Mucosa of rectum (tissue), 2 donors: Measurements from ENCODE around the gene PLEKHN1.
A peak's percentile ranks its signal among the peaks of the same experiment; 100 is the strongest.
"Not testable (repeated sequence)": the region's sequence is repeated elsewhere in the genome, so short reads cannot be mapped to it uniquely, and the experiment has no call there.

Experiments used
- H3K27ac ChIP-seq, 2 donors: one replicate each; pipeline ENCODE4 v1.7.0; 2013; ENCODE audit warnings: inconsistent platforms in 2 of 2, low read depth in 2 of 2, low read length in 2 of 2
- H3K27me3 ChIP-seq, 2 donors: one replicate each; pipeline ENCODE4 v1.7.0; 2013; ENCODE audit warnings: low read length in 2 of 2; ENCODE audit not compliant: control insufficient read depth in 2 of 2, insufficient read depth in 2 of 2
- H3K36me3 ChIP-seq, 2 donors: one replicate each; pipeline ENCODE4 v1.7.0; 2013; ENCODE audit warnings: low read length in 2 of 2; ENCODE audit not compliant: control insufficient read depth in 2 of 2, insufficient read depth in 2 of 2
- H3K4me1 ChIP-seq, 2 donors: one replicate each; pipeline ENCODE4 v1.7.0; 2013; ENCODE audit warnings: low read length in 2 of 2, mild to moderate bottlenecking in 1 of 2; ENCODE audit not compliant: control insufficient read depth in 2 of 2, insufficient read depth in 2 of 2
- H3K4me3 ChIP-seq, 2 donors: one replicate each; pipeline ENCODE4 v1.7.0; 2013; ENCODE audit warnings: low read length in 2 of 2
- H3K9ac ChIP-seq, 2 donors: one replicate each; pipeline ENCODE4 v1.7.0; 2013; ENCODE audit warnings: low read length in 2 of 2, low read depth in 1 of 2, mild to moderate bottlenecking in 1 of 2
- H3K9me3 ChIP-seq, 2 donors: one replicate each; pipeline ENCODE4 v1.7.0; 2013; ENCODE audit warnings: low read length in 2 of 2; ENCODE audit not compliant: control insufficient read depth in 2 of 2
- donor health status: healthy.
- donor health status: Normal muscosa, but diverticular disease.

The PLEKHN1 gene

DNA sequence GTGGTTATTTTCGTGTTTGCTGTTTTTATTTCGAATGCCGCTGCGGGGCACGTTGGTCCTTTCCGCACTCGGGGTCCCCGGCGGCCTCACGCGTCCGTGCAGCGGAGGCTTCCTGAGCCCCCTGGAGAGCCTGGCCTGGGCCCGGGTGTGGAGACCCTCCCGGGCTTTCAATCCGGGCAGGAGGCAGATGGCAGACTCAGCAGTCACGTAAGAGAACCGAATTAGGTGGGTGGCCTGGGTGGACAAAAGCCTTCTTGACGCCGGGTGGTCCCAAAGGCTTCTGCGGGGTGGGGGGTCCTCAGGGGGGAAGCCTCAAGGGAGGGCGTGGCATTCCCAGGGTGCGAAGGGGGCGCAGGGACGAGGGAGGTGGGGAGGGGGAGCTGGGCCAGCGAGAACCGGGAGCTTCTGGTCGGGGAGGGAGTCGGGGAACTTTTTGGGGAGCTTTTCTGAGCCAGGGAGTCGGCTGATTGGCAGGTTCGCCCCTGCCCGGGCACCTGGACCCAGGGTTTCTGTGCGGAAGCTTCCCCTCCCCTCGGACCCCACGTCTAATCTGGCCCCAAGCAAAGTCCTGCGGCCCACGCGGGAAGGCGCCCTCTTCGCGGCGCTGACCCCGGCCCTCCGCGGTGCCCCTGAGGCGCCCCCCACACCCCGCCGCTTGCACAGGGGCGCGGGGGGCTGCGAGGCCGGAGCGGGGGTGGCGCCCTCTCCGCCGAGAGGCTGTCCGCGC, 34.9 kb downstream of the PLEKHN1 start:
- Histone ChIP-seq H3K36me3 (no peaks in the 10 kb centered on the region), H3K9me3 (no peaks in the 10 kb centered on the region), H3K4me1 (peaks cover 23 to 30% of the 10 kb centered on the region in 2 donors), H3K27ac (peak overlapping the region; percentile 88 to 91), H3K9ac (peak overlapping the region; percentile 26 to 78), H3K27me3 (peaks cover 22% of the 10 kb centered on the region in 2 donors), H3K4me3 (peak overlapping the region; percentile 59 to 66)

DNA sequence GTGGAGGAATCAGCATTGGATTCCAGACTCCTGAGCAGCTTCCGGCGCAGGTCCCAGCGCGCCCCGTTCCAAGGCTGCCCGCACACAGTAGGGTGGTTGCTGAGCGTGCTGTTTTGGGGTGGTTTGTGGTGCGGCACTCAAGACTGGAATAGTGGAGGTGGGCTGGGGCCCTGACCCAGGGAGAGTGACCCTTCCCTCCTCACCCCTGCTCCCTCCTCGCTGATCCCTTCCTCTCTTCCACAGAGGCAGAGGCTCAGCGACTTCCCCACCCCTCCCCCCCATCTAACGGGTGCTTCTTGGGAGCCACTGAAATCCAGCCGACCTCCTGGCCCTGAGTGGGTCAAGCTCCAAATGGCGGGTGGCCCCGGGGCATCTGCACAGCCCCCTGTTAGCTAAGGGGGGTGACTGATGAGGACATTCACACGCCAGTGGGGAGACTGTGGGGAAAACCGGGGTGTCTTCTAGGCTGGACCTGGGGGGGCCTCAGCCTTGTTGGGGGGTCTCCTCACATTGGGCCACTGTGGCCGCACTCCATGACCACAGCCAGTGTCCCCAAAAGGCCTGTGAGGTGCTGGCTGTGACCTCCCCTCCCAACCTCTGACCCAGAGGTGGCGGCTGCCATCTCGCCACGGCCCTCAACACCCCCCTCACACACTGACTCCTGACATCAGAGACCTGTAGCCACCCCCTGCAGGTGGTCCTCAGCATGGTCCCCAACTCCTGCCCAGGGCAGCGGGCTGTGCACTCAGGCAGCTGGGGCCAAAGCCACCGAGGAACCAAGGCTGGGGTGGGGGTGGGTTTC, 37.5 kb downstream of the PLEKHN1 start:
- no peak overlapping the region for H3K27ac ChIP-seq
- H3K4me3 ChIP-seq: no peak overlapping the region
- H3K9ac ChIP-seq: no peak overlapping the region
- peaks cover 17% of the 10 kb centered on the region in 2 donors for H3K27me3 ChIP-seq
- no peaks in the 10 kb centered on the region for H3K9me3 ChIP-seq
- H3K36me3 ChIP-seq: no peaks in the 10 kb centered on the region
- H3K4me1 ChIP-seq: peaks cover 26 to 36% of the 10 kb centered on the region in 2 donors

DNA sequence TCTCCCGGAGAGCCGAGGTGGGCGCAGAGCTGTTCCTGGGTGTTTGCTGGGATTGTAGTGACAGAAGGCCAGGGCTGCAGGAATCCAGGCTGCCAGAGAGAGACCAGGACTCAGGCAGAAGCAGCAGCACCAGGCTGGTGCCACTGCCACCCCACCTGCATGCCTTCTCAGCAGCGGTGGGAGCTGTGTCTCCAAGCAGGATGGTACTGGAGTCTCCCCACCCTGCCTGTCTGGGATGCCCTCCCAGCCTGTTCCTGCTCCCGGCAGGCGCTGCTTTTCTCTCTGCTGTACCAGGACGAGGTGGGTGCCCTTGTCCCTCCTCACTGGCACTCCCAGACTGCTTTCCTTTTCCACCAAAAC, 38.1 kb downstream of the PLEKHN1 start:
- peak overlapping the region in 1 of 2 donors; percentile 19 for H3K9ac ChIP-seq
- peaks cover 26 to 36% of the 10 kb centered on the region in 2 donors for H3K4me1 ChIP-seq
- peaks cover 17% of the 10 kb centered on the region in 2 donors for H3K27me3 ChIP-seq
- H3K27ac ChIP-seq: no peak overlapping the region
- no peaks in the 10 kb centered on the region for H3K36me3 ChIP-seq
- H3K9me3 ChIP-seq: no peaks in the 10 kb centered on the region
- no peak overlapping the region for H3K4me3 ChIP-seq

DNA sequence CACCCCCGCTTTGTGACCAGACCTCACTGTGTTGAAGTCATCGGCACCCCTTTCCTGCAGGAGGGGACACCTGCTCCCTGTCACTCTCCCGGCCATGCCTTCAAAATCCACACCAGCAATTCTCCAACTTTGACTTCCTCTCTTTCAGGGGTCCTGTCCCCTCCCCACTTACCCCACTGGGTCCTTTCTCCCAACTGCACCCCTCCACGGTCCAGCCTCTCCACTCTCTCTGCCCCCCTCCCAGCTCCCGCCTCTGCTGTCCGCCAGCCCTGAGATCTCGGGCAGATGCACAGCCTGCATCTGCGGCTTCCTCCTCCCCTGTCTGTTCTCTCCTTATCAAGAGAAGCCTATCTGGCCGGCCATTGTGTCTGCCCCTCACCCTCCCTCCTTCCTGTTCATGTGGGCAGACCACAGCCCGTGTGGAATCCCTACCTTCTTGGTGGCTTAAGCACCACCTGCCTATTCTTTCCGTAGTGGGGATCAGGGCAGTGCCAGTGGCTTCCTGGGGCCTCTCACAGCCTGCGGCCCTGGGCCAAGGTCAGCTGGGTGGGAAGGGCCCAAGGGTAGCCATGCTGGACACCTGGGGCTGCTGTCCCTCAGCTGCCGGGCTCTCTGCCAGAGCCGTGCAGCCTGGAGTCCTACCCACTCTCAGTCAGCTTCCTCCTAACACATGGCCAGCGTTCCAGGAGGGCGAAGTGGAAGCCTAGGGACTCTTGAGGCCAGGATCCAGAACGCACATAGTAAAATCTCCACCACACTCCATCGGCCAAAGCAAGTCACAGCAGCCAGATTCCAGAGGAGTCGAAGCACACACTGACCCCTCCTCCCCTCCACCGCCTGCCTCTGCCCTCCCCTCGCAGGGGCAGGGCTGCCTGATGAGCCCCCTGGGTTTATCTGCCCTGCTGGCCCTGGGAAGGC, 38.8 kb downstream of the PLEKHN1 start:
- Histone ChIP-seq H3K27me3 (peaks cover 17% of the 10 kb centered on the region in 2 donors), H3K9ac (peak overlapping the region; percentile 19 to 26), H3K36me3 (no peaks in the 10 kb centered on the region), H3K4me1 (peaks cover 26 to 36% of the 10 kb centered on the region in 2 donors), H3K4me3 (peak overlapping the region in 1 of 2 donors; percentile 13), H3K9me3 (no peaks in the 10 kb centered on the region), H3K27ac (peak overlapping the region; percentile 20 to 85)

GRCh38 chr1:1005774-1006304, 39.6 kb downstream of the PLEKHN1 start:
- peak overlapping the region in 1 of 2 donors; percentile 52 for H3K9ac ChIP-seq
- no peaks in the 10 kb centered on the region for H3K36me3 ChIP-seq
- peak overlapping the region; percentile 83 to 85 for H3K27ac ChIP-seq
- H3K27me3 ChIP-seq: peaks cover 14 to 15% of the 10 kb centered on the region in 2 donors
- no peaks in the 10 kb centered on the region for H3K9me3 ChIP-seq
- peak overlapping the region; percentile 31 to 53 for H3K4me3 ChIP-seq
- H3K4me1 ChIP-seq: peaks cover 21 to 30% of the 10 kb centered on the region in 2 donors

DNA sequence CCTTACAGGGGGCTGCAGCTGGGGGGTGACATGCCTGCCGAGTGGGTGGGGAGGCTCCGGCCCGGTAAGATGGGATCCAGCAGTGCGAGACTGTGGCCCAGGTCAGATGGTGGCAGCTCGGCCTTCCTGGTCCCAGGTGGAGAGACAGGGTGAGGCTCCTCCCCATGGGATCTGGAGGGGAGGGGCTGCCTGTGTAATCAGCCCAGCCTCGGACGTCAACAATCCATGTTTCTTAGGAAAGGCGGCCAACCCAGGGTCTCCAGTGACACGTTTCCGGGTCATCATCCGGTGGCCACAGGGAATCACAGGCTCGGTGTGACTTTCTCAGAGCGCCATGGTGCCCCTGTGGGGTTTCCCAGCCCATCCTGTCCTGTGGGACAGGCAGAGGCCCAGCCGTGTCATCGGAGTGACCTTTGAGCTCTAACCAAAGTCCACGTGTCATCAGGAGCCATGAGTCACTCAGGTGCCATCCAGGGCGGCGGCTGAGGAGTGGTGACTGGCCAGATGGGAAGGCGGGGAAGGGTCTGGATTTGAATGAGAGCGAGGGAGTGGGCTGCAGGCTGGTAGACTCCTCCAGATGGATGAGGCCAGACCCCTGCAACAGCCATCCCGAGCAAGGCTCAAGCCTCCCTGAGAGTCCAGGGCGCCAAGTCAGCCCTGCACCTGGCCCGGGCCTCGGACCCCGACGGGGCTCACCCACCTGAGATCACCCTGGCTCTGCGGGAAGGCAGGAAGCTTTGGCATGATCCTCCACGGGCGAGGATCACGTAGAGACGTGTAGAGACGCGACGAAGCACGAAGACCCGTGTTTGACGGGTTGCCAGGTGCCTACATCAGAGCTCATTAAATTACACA, 40.2 kb downstream of the PLEKHN1 start:
- peaks cover 7 to 10% of the 10 kb centered on the region in 2 donors for H3K27me3 ChIP-seq
- H3K36me3 ChIP-seq: no peaks in the 10 kb centered on the region
- no peaks in the 10 kb centered on the region for H3K9me3 ChIP-seq
- H3K27ac ChIP-seq: peak overlapping the region; percentile 83 to 85
- peak overlapping the region; percentile 31 to 53 for H3K4me3 ChIP-seq
- H3K9ac ChIP-seq: peak overlapping the region in 1 of 2 donors; percentile 52
- peaks cover 19 to 24% of the 10 kb centered on the region in 2 donors for H3K4me1 ChIP-seq

GRCh38 chr1:1010131-1010530, 43.8 kb downstream of the PLEKHN1 start:
- H3K27me3 ChIP-seq, H3K36me3 ChIP-seq, H3K9me3 ChIP-seq, H3K4me3 ChIP-seq, H3K9ac ChIP-seq, H3K27ac ChIP-seq: not testable (repeated sequence)
- H3K4me1 ChIP-seq: peaks cover 28 to 29% of the 10 kb centered on the region in 2 donors

GRCh38 chr1:1011396-1011949, 45.2 kb downstream of the PLEKHN1 start:
- H3K4me3 ChIP-seq: no peak overlapping the region
- H3K27ac ChIP-seq: no peak overlapping the region
- H3K4me1 ChIP-seq: peaks cover 16 to 18% of the 10 kb centered on the region in 2 donors
- H3K27me3 ChIP-seq: no peaks in the 10 kb centered on the region
- no peaks in the 10 kb centered on the region for H3K9me3 ChIP-seq
- no peaks in the 10 kb centered on the region for H3K36me3 ChIP-seq
- H3K9ac ChIP-seq: no peak overlapping the region

GRCh38 chr1:1012736-1013104, 46.4 kb downstream of the PLEKHN1 start:
- peaks cover 12 to 14% of the 10 kb centered on the region in 2 donors for H3K4me1 ChIP-seq
- peak overlapping the region; percentile 88 to 90 for H3K4me3 ChIP-seq
- H3K27ac ChIP-seq: peak overlapping the region; percentile 83 to 94
- H3K9me3 ChIP-seq, H3K36me3 ChIP-seq, H3K27me3 ChIP-seq: not testable (repeated sequence)
- H3K9ac ChIP-seq: peak overlapping the region; percentile 74 to 92
